ENCODE data around the gene CACNA2D2.

DNA sequence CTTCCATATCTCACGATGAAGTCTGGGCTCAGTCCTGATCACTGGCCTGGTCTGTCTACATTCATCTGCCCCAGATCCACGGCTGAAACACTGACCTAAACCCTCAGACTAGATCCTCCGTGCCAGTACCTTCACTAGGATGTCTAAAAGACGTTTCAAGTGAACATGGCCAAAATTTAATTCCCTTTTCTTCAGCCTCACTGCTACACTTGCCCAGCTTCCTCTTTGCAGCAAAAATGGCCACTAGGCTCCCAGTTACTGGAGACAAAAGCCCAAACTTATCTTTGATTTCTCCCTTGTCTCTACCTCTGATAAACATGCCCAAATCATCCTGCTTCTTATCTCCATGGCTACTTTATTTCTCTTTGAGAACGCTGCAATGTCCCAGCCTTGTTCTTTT is 164.5 kb downstream of the CACNA2D2 start:
- TF ChIP-seq POLR2A (IDR thresholded peaks at IDR 0.05), result no peak
- TF ChIP-seq, protein P1, sequence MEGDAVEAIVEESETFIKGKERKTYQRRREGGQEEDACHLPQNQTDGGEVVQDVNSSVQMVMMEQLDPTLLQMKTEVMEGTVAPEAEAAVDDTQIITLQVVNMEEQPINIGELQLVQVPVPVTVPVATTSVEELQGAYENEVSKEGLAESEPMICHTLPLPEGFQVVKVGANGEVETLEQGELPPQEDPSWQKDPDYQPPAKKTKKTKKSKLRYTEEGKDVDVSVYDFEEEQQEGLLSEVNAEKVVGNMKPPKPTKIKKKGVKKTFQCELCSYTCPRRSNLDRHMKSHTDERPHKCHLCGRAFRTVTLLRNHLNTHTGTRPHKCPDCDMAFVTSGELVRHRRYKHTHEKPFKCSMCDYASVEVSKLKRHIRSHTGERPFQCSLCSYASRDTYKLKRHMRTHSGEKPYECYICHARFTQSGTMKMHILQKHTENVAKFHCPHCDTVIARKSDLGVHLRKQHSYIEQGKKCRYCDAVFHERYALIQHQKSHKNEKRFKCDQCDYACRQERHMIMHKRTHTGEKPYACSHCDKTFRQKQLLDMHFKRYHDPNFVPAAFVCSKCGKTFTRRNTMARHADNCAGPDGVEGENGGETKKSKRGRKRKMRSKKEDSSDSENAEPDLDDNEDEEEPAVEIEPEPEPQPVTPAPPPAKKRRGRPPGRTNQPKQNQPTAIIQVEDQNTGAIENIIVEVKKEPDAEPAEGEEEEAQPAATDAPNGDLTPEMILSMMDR (IDR thresholded peaks at IDR 0.05), result no peak

Measured in heart left ventricle (tissue), 13 donors.